ENCODE data around the gene CDHR5.

DNA sequence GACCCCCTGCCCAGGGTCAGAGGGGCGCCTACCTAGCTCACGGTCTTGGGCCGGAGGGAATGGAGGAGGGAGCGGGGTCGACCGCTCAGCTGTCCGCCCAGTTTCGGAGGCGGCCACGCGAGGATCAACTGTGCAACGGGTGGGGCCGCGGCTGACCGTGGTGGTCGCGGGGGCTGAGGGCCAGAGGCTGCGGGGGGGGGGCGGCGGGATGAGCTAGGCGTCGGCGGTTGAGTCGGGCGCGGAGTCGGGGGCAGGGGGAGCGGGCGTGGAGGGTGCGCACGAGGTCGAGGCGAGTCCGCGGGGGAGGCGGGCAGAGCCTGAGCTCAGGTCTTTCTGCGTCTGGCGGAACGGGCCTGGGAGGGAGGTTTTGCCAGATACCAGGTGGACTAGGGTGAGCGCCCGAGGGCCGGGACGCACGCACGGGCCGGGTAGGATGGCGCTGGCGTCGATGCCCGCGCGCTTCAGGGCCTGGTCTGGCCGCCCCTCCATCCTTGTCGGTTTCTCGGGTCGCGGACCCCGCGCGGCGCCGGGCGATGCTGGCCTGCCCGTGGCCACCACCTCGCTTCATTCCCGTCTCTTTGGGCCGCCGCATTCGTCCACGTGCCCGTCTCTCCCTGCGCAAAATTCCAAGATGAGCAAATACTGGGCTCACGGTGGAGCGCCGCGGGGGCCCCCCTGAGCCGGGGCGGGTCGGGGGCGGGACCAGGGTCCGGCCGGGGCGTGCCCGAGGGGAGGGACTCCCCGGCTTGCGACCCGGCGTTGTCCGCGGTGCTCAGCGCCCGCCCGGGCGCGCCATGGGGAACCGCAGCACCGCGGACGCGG, 12.0 kb upstream of the CDHR5 start, which contains the start of gene DRD4:
- no peak for TF ChIP-seq ZNF41 (CRISPR knock-in tag; conservative IDR thresholded peaks at IDR 0.05)
- no peak for TF ChIP-seq POLR2AphosphoS5 (IDR thresholded peaks at IDR 0.05; ENCODE audit: control insufficient read depth, insufficient read depth, low read depth, low read length)
- no peak for TF ChIP-seq ZFX (CRISPR knock-in tag; IDR thresholded peaks at IDR 0.05)
- TF ChIP-seq KLF10 (CRISPR knock-in tag; IDR thresholded peaks at IDR 0.05): no peak
- TF ChIP-seq ZNF253 (CRISPR knock-in tag; conservative IDR thresholded peaks at IDR 0.05): no peak
- no peak for TF ChIP-seq CREB1 (IDR thresholded peaks at IDR 0.05)
- TF ChIP-seq CREB1 (CRISPR knock-in tag; IDR thresholded peaks at IDR 0.05): no peak
- TF ChIP-seq ZKSCAN3 (CRISPR knock-in tag; IDR thresholded peaks at IDR 0.05): no peak
- TF ChIP-seq, protein P1, sequence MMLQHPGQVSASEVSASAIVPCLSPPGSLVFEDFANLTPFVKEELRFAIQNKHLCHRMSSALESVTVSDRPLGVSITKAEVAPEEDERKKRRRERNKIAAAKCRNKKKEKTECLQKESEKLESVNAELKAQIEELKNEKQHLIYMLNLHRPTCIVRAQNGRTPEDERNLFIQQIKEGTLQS (IDR thresholded peaks at IDR 0.05): no peak
- TF ChIP-seq, protein P1 (CRISPR knock-in tag; conservative IDR thresholded peaks at IDR 0.05): no peak
- no peak for TF ChIP-seq CTCF (IDR thresholded peaks at IDR 0.05 in 2 of 3, conservative IDR thresholded peaks at IDR 0.05 in 1 of 3; ENCODE audit: insufficient read depth in 2 of 3, low read depth in 1 of 3, low read length in 3 of 3)
- no peak for TF ChIP-seq USF2 (CRISPR knock-in tag; IDR thresholded peaks at IDR 0.05)
- TF ChIP-seq BRCA1 (IDR thresholded peaks at IDR 0.05): no peak
- TF ChIP-seq BRCA1 (CRISPR knock-in tag; IDR thresholded peaks at IDR 0.05): no peak
- TF ChIP-seq, protein P2, sequence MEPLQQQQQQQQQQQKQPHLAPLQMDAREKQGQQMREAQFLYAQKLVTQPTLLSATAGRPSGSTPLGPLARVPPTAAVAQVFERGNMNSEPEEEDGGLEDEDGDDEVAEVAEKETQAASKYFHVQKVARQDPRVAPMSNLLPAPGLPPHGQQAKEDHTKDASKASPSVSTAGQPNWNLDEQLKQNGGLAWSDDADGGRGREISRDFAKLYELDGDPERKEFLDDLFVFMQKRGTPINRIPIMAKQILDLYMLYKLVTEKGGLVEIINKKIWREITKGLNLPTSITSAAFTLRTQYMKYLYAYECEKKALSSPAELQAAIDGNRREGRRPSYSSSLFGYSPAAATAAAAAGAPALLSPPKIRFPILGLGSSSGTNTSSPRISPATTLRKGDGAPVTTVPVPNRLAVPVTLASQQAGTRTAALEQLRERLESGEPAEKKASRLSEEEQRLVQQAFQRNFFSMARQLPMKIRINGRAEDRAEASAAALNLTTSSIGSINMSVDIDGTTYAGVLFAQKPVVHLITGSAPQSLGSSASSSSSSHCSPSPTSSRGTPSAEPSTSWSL (CRISPR knock-in tag; IDR thresholded peaks at IDR 0.05; ENCODE audit: borderline replicate concordance): no peak
